ENCODE results near the gene ZNF282.
A peak's percentile ranks its signal among the peaks of the same experiment; 100 is the strongest.
"Not testable (repeated sequence)": the region's sequence is repeated elsewhere in the genome, so short reads cannot be mapped to it uniquely, and the experiment has no call there.

ZNF282 gene

DNA sequence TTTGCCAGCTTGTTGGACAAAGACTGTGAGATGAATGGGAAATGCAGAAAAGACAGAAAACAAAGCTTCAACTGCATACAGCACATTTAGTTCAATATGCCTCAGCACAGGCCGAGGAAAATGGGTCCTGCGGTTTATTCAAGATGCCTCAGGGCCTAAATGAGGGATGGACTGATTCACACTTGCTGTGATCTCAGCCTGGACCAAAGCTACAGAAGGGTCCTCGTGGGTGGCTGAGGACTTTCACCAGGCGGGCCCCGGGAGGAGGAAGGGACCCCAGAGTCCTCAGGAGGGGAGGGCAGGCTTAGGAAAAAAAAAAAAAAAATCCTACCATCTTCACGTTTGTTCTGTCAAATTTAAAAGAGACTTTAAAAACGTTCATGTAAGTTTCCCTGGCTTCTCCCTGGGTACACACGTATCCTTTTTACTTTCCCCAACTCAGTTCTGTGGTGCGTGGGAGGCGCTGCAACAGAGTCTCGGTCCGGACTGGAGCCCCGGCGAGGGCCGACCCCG is 66.0 kb downstream of the ZNF282 start:
- DNase-seq, result no peak

DNA sequence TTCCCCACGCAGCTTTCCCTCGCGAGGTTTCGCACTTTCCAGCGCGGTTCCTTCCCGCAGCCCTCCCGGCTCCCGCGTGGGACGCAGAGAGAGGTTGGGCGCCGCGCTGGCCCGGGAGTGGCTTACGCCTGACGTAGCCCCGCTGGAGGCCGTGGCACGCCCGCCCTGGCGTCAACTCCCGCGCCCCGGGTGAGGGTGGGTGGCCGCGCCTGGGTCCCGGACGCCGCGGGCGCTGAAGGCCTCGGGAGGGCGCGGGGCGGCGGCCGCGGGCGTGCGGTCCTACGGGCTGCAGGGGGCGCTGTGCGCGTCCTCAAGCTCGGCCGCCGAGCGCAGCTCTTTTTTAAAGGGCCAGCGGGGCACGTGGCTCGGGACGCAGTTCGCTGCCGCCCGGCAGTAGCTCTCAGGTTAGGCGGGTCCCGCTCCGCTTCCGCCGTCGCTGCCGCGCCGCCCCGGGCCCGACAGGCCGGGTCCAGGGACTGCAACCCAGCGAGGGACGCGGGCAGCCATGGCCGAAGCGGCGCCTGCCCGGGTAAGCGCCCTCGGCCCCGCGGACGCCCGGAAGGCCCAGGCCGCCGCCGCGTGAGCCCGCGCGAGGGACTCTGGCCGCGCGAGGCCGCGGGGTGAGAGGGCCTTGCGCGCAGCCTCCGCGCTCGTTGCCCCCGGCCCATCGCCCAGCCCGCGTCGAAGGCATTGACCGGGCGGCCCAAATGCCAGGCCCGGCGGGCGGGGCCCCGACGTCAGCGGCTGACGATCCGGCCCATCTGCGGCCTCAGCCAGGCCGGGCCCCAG is 66.7 kb downstream of the ZNF282 start, which contains the start of gene ZNF783:
ZNF783 (plus strand) TSS at position 368 of the 789 bp plus-strand sequence; CDS start at position 506, 138 bp downstream.
- DNase-seq, result peak; percentile 82

DNA sequence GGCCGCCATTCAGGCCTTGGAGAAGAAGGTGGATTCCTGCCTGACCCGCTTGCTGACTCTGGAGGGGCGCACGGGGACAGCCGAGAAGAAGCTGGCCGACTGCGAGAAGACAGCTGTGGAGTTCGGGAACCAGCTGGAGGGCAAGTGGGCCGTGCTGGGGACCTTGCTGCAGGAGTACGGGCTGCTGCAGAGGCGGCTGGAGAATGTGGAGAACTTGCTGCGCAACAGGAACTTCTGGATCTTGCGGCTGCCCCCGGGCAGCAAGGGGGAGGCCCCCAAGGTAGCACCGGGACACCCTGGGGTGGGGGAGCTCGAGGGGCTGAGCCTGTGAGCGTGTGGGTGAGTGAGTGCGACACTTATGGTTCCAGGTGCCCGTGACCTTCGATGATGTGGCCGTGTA is 71.1 kb downstream of the ZNF282 start:
- DNase-seq, result no peak

DNA sequence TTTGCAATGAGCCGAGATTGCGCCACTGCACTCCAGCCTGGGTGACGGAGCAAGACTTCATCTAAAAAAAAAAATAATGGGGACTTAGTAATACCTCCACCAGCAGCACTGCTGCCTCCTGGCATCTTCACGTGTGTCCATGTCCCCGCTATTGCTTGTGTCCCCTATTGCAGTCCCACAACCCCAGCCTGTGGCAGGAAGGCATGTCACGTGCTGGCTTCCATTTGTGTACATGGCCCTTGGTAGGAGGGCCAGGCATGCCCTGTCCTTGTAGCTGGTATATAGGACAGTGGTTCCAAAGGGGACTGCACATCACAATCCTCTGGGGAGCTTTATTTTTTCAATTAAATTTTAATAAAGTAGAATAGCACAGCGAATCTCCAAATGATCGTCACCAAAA is 72.4 kb downstream of the ZNF282 start:
- no peak for DNase-seq

DNA sequence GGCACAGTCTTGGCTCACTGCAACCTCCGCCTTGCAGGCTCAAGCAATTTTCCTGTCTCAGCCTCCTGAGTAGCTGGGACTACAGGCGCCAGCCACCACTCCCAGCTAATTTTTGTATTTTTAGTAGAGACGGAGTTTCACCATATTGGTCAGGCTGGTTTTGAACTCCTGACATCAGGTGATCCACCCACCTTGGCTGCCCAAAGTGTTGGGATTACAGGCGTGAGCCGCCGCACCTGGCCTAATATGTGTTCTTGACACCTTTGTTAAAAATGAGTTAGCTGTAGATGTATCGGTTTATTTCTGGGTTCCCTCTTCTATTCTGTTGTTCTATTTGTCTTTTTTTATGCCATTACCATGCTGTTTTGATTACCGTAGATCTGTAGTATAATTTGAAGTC is 79.1 kb downstream of the ZNF282 start:
- DNase-seq, result not testable (repeated sequence)

All from T-helper 9 cell (primary cell).